Esophagus squamous epithelium (tissue), 4 donors: ENCODE results near the gene DCST2.

ENCODE experiments used
- CTCF ChIP-seq, 6 experiments: fragments of 450-650 bp in 4 of 6; fragments of 200-600 bp in 2 of 6; sonication (generic) in 2 of 6; IDR thresholded peaks; one replicate each; pipeline ENCODE4 v1.5.1; 2016 to 2019; ENCODE audit warnings: antibody characterized with exemption in 6 of 6, mild to moderate bottlenecking in 4 of 6, moderate library complexity in 4 of 6
- POLR2A ChIP-seq, 4 donors: fragments of 450-650 bp; IDR thresholded peaks; one replicate each; pipeline ENCODE4 v1.6.1; 2017; ENCODE audit warnings: antibody characterized with exemption in 4 of 4, mild to moderate bottlenecking in 4 of 4, moderate library complexity in 3 of 4

- TF ChIP-seq CTCF (IDR thresholded peaks at IDR 0.05): no peak
- no peak for TF ChIP-seq POLR2A (IDR thresholded peaks at IDR 0.05)
Measured at GRCh38 chr1:155071701-155072100, 38.1 kb upstream of the DCST2 start.
